AG09319 (cell line): ENCODE measurements around the gene CCDC185.

Experiments
- DNase-seq: peaks from one replicate; pipeline ENCODE4 v3.0.0-alpha.2; 2010; ENCODE audit warnings: low read depth; ENCODE audit errors: extremely low read depth
- TF ChIP-seq, protein P1 (sequence below): IDR thresholded peaks from 2 replicates; pipeline ENCODE4 v1.5.1; 2011; ENCODE audit warnings: low read depth, mild to moderate bottlenecking, inconsistent platforms, low read length, moderate library complexity

CCDC185 gene

DNA sequence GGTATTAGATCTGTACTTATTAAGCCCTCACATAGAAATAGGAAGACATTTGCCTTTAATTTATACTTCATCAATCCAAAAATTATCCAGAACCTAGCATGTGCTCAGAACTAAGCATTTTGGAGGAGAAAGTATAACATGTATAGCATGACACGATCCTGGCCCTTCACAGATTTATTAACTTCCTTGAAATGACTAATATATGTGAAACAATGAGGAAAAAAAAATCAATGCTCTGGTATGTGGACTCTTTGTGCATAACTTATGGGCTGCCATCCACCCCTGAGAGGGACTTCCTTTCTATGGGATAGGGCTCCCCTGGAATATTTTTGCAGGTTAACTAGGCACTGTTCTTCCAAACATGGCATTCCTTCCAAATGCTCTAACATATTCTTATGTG is 36.6 kb downstream of the CCDC185 start:
- no peak for DNase-seq
- TF ChIP-seq, protein P1, sequence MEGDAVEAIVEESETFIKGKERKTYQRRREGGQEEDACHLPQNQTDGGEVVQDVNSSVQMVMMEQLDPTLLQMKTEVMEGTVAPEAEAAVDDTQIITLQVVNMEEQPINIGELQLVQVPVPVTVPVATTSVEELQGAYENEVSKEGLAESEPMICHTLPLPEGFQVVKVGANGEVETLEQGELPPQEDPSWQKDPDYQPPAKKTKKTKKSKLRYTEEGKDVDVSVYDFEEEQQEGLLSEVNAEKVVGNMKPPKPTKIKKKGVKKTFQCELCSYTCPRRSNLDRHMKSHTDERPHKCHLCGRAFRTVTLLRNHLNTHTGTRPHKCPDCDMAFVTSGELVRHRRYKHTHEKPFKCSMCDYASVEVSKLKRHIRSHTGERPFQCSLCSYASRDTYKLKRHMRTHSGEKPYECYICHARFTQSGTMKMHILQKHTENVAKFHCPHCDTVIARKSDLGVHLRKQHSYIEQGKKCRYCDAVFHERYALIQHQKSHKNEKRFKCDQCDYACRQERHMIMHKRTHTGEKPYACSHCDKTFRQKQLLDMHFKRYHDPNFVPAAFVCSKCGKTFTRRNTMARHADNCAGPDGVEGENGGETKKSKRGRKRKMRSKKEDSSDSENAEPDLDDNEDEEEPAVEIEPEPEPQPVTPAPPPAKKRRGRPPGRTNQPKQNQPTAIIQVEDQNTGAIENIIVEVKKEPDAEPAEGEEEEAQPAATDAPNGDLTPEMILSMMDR, result no peak

GRCh38 chr1:223430236-223430635 is 37.0 kb downstream of the CCDC185 start:
- no peak for DNase-seq
- TF ChIP-seq, protein P1, result no peak

DNA sequence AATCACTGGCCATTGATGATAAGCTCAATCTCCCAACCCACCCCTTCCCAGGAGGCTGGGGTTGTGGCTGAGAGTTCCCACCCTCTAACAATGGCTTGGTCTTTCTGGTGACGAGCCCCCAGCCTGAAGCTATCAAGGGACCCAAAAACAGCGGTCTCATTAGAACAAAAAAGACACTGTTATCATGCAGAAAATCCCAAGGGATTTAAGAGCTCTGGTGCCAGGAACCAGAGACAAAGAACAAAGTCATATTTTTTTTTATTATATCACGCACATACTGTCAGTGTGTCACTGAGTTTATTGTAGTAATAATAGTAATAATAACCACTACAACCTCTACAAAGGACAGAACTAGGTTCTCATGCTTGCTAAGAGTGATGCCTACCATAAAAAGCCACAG is 43.9 kb downstream of the CCDC185 start:
- no peak for DNase-seq
- TF ChIP-seq, protein P1, result no peak

DNA sequence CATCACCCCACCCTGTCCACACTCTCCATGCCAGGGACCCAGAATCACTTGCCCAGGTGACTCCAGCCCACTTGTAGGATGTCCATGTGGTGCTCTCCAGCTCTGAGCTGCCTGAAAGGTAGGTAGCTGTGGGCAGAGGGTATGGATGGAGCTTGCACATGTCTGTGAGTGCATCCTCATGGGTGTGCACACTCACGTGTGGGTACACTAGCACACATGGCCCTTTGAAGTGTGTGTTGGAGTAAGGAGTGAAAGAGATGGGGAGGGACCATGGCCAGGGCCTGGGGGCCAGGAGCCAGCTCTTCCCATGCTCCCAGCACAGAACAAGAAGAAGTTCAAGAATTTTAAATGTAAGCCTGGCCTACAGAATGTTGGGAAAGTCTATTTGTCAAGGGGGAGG is 50.2 kb downstream of the CCDC185 start:
- TF ChIP-seq, protein P1, result no peak
- no peak for DNase-seq

DNA sequence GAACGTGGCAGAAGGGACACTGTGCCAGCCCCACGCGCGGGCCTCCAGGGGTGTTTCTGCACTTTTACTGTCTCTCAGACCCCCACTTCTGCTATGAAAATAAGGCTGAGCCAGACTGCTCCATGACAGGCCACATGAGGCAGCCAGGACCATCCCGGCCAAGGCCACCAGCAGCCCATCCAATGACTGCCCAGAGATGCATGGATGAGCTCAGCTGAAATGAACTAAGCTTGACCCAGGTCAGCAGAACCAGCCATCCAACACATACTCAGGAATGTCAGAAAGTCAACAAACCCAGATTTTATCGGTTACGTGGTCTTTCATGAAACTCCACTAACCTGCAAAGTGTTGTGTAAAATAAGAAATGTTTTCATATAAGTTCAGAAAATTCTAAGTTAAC is 51.2 kb downstream of the CCDC185 start:
- DNase-seq, result no peak
- TF ChIP-seq, protein P1, result no peak
